PC-3 (cell line): ENCODE results near the gene TMEM121B.

Source experiments
- CTCF ChIP-seq: fragments of 300-600 bp; sonication (generic); conservative IDR thresholded peaks from 2 replicates; pipeline ENCODE4 v1.5.1; 2017; ENCODE audit warnings: antibody characterized with exemption, low read depth, mild to moderate bottlenecking, low read length
- EZH2phosphoT487 ChIP-seq: fragments of 300-600 bp; sonication (generic); IDR thresholded peaks from 2 replicates; pipeline ENCODE4 v1.6.1; 2018; ENCODE audit warnings: mild to moderate bottlenecking, antibody characterized with exemption, low read length, borderline replicate concordance

- no peak for TF ChIP-seq CTCF
- no peak for TF ChIP-seq EZH2phosphoT487
Observed at GRCh38 chr22:17157714-17158113, 36.6 kb upstream of the TMEM121B start.
